Upper lobe of right lung (tissue), 1 donor: ENCODE data around the gene PLAAT4. TPM values are rescaled to one million over a fixed set of nuclear protein-coding genes. Genes with fewer than 3 reads are reported as not detected.

Experiments
- ATAC-seq: fragments of 200-7000 bp; cut with Tn5 transposase; one replicate; pipeline ENCODE4 v1.9.1; 2020; ENCODE audit warnings: mild to moderate bottlenecking, moderate library complexity
- DNase-seq: peaks from one replicate; pipeline ENCODE4 v3.0.0-alpha.2; 2020
- H3K27ac ChIP-seq: fragments of 200-600 bp; one replicate; pipeline ENCODE4 v1.8.0; 2022
- H3K27me3 ChIP-seq: fragments of 200-600 bp; one replicate; pipeline ENCODE4 v1.8.0; 2022; ENCODE audit warnings: mild to moderate bottlenecking
- H3K36me3 ChIP-seq: fragments of 200-600 bp; one replicate; pipeline ENCODE4 v1.8.0; 2022
- H3K4me1 ChIP-seq: fragments of 200-600 bp; one replicate; pipeline ENCODE4 v1.8.0; 2022
- H3K4me3 ChIP-seq: fragments of 200-600 bp; one replicate; pipeline ENCODE4 v1.8.0; 2022; ENCODE audit warnings: mild to moderate bottlenecking
- H3K9me3 ChIP-seq: fragments of 200-600 bp; one replicate; pipeline ENCODE4 v1.8.0; 2022
- CTCF ChIP-seq: fragments of 200-600 bp; IDR thresholded peaks from one replicate; pipeline ENCODE4 v1.8.0; 2022; ENCODE audit warnings: antibody characterized with exemption
- intact Hi-C: fragments of 100-400 bp; cut with DNase I; formaldehyde crosslinking; loops from one replicate; pipeline ENCODE4 v1.11.0; 2022
- long read RNA-seq: library from polyadenylated mRNA; unstranded; transcript quantifications from one replicate; pipeline ENCODE4 v2.0.0, GENCODE V29; 2021
- total RNA-seq: library from RNA; stranded (reverse); fragmentation: NEBNext Ultra II Directional; extraction: Animal tissue kit (Norgen Biotek cat#: 25700); gene quantifications from one replicate; pipeline ENCODE4 v1.2.1, GENCODE V29; 2021
- donor health status: DM: no; HTN: yes; CAD: no; lungs with severe emphysema.

The PLAAT4 gene
- total RNA-seq, result 185 TPM
- long read RNA-seq, transcript RARRES3-201 (4 exons, 749 nt), result major isoform, 23 of 29 reads
- long read RNA-seq, partial matches to known transcripts, result 3 of 29 reads
- long read RNA-seq, other reads (novel, unspliced or antisense), result 2 of 29 reads

- no peak for TF ChIP-seq CTCF
- peaks cover 37% of the 10 kb centered on the region for H3K4me1 ChIP-seq
- DNase-seq (no peak), ATAC-seq (peak; percentile 59)
- intact Hi-C loops, result no loop called here
- no peaks in the 10 kb centered on the region for H3K27me3 ChIP-seq
- H3K36me3 ChIP-seq, result no peaks in the 10 kb centered on the region
- H3K9me3 ChIP-seq, result no peaks in the 10 kb centered on the region
- H3K27ac ChIP-seq, result peak within 1 kb of the TSS; percentile 87
- H3K4me3 ChIP-seq, result peak within 1 kb of the TSS; percentile 68
Measured at GRCh38 chr11:63536669-63537292, at the start of gene PLAAT4. Gene PLAAT4, plus strand, starts transcription at chr11:63536808. Its CDS starts 61 bp downstream, at chr11:63536869.

- no peak overlapping the region for H3K4me3 ChIP-seq
- intact Hi-C loops, result loop anchor here (10.0 kb wide), 1 partner anchor 246 kb away; no protein-coding TSS in a partner anchor
- ATAC-seq, result no peak
Measured at GRCh38 chr11:63488789-63489188, 47.8 kb upstream of the PLAAT4 start.

GRCh38 chr11:63489879-63490278 is 46.7 kb upstream of the PLAAT4 start:
- H3K9me3 ChIP-seq, result no peaks in the 10 kb centered on the region

More at GRCh38 chr11:63488789-63489188, 47.8 kb upstream of the PLAAT4 start:
- H3K27ac ChIP-seq, result no peak overlapping the region
- no peak for DNase-seq
- no peaks in the 10 kb centered on the region for H3K9me3 ChIP-seq
- H3K36me3 ChIP-seq, result no peaks in the 10 kb centered on the region
- peaks cover 11% of the 10 kb centered on the region for H3K4me1 ChIP-seq
- TF ChIP-seq CTCF, result no peak
- H3K27me3 ChIP-seq, result no peaks in the 10 kb centered on the region

GRCh38 chr11:63490551-63491239 is 45.9 kb upstream of the PLAAT4 start, which contains the start of gene PLAAT5:
Gene PLAAT5, minus strand, starts transcription at chr11:63491167. Its CDS starts 133 bp downstream, at chr11:63491034.
- intact Hi-C loops, result no loop called here
- Histone ChIP-seq H3K4me3 (peak within 1 kb of the TSS; percentile 54), H3K4me1 (peaks cover 11% of the 10 kb centered on the region), H3K27me3 (no peaks in the 10 kb centered on the region), H3K27ac (peak within 1 kb of the TSS; percentile 25), H3K9me3 (no peaks in the 10 kb centered on the region), H3K36me3 (no peaks in the 10 kb centered on the region)
- no peak for TF ChIP-seq CTCF
- ATAC-seq (peak; percentile 91), DNase-seq (peak; percentile 79)

More at GRCh38 chr11:63489879-63490278, 46.7 kb upstream of the PLAAT4 start:
- Histone ChIP-seq H3K27ac (no peak overlapping the region), H3K27me3 (no peaks in the 10 kb centered on the region), H3K4me1 (peaks cover 11% of the 10 kb centered on the region), H3K36me3 (no peaks in the 10 kb centered on the region), H3K4me3 (peak overlapping the region; percentile 54)
- no peak for TF ChIP-seq CTCF
- ATAC-seq (no peak), DNase-seq (no peak)
- intact Hi-C loops, result loop anchor here (10.0 kb wide), 1 partner anchor 245 kb away; no protein-coding TSS in a partner anchor

- Histone ChIP-seq H3K9me3 (no peaks in the 10 kb centered on the region), H3K27ac (peak overlapping the region; percentile 25), H3K4me3 (peak overlapping the region; percentile 54), H3K27me3 (no peaks in the 10 kb centered on the region), H3K36me3 (no peaks in the 10 kb centered on the region), H3K4me1 (peaks cover 11% of the 10 kb centered on the region)
- ATAC-seq, result no peak
- no peak for DNase-seq
- intact Hi-C loops, result no loop called here
- no peak for TF ChIP-seq CTCF
Measured at GRCh38 chr11:63491240-63491587, 45.4 kb upstream of the PLAAT4 start.
